ENCODE measurements around the gene CNR1.

Gene CNR1

GRCh38 chr6:88183471-88183870 lies 17.3 kb upstream of the CNR1 start (continued):
- TF ChIP-seq PATZ1 (CRISPR knock-in tag; IDR thresholded peaks at IDR 0.05; ENCODE audit: borderline replicate concordance), result no peak

GRCh38 chr6:88179692-88180091 lies 13.5 kb upstream of the CNR1 start:
- ATAC-seq, result no peak
- no peak for TF ChIP-seq ISL1 (CRISPR knock-in tag; IDR thresholded peaks at IDR 0.05)
- TF ChIP-seq BACH2 (CRISPR knock-in tag; IDR thresholded peaks at IDR 0.05; ENCODE audit: borderline replicate concordance), result no peak
- TF ChIP-seq GLIS3 (CRISPR knock-in tag; IDR thresholded peaks at IDR 0.05), result no peak
- TF ChIP-seq CREB5 (CRISPR knock-in tag; IDR thresholded peaks at IDR 0.05; ENCODE audit: low read depth), result no peak
- no peak for TF ChIP-seq PPARA (CRISPR knock-in tag; IDR thresholded peaks at IDR 0.05; ENCODE audit: borderline replicate concordance)
- no peak for TF ChIP-seq ZNF8 (CRISPR knock-in tag; IDR thresholded peaks at IDR 0.05)

GRCh38 chr6:88177961-88178464 lies 11.9 kb upstream of the CNR1 start:
- ATAC-seq, result no peak

GRCh38 chr6:88174906-88175305 lies 8.8 kb upstream of the CNR1 start:
- ATAC-seq, result no peak
- TF ChIP-seq GLIS3 (CRISPR knock-in tag; IDR thresholded peaks at IDR 0.05) (no peak), CSDC2 (CRISPR knock-in tag; IDR thresholded peaks at IDR 0.05) (no peak), ARNTL (CRISPR knock-in tag; IDR thresholded peaks at IDR 0.05; ENCODE audit: borderline replicate concordance, low read depth) (no peak), ESRRG (CRISPR knock-in tag; IDR thresholded peaks at IDR 0.05) (no peak), POU6F1 (CRISPR knock-in tag; IDR thresholded peaks at IDR 0.05; ENCODE audit: borderline replicate concordance, low read depth) (no peak), ZNF8 (CRISPR knock-in tag; IDR thresholded peaks at IDR 0.05) (no peak), TOX (CRISPR knock-in tag; IDR thresholded peaks at IDR 0.05; ENCODE audit: borderline replicate concordance) (no peak), ZNF565 (CRISPR knock-in tag; conservative IDR thresholded peaks at IDR 0.05; ENCODE audit: low read depth) (no peak), ZC3H10 (CRISPR knock-in tag; IDR thresholded peaks at IDR 0.05) (no peak)
- TF ChIP-seq, protein P1, sequence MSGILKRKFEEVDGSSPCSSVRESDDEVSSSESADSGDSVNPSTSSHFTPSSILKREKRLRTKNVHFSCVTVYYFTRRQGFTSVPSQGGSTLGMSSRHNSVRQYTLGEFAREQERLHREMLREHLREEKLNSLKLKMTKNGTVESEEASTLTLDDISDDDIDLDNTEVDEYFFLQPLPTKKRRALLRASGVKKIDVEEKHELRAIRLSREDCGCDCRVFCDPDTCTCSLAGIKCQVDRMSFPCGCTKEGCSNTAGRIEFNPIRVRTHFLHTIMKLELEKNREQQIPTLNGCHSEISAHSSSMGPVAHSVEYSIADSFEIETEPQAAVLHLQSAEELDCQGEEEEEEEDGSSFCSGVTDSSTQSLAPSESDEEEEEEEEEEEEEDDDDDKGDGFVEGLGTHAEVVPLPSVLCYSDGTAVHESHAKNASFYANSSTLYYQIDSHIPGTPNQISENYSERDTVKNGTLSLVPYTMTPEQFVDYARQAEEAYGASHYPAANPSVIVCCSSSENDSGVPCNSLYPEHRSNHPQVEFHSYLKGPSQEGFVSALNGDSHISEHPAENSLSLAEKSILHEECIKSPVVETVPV (CRISPR knock-in tag; IDR thresholded peaks at IDR 0.05), result no peak
- TF ChIP-seq, protein P2, sequence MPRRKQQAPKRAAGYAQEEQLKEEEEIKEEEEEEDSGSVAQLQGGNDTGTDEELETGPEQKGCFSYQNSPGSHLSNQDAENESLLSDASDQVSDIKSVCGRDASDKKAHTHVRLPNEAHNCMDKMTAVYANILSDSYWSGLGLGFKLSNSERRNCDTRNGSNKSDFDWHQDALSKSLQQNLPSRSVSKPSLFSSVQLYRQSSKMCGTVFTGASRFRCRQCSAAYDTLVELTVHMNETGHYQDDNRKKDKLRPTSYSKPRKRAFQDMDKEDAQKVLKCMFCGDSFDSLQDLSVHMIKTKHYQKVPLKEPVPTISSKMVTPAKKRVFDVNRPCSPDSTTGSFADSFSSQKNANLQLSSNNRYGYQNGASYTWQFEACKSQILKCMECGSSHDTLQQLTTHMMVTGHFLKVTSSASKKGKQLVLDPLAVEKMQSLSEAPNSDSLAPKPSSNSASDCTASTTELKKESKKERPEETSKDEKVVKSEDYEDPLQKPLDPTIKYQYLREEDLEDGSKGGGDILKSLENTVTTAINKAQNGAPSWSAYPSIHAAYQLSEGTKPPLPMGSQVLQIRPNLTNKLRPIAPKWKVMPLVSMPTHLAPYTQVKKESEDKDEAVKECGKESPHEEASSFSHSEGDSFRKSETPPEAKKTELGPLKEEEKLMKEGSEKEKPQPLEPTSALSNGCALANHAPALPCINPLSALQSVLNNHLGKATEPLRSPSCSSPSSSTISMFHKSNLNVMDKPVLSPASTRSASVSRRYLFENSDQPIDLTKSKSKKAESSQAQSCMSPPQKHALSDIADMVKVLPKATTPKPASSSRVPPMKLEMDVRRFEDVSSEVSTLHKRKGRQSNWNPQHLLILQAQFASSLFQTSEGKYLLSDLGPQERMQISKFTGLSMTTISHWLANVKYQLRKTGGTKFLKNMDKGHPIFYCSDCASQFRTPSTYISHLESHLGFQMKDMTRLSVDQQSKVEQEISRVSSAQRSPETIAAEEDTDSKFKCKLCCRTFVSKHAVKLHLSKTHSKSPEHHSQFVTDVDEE (CRISPR knock-in tag; IDR thresholded peaks at IDR 0.05), result no peak

More at GRCh38 chr6:88177961-88178464, 11.9 kb upstream of the CNR1 start:
- TF ChIP-seq POU6F1 (CRISPR knock-in tag; IDR thresholded peaks at IDR 0.05; ENCODE audit: borderline replicate concordance, low read depth), result no peak

All from SK-N-SH treated with all-trans-retinoic acid at 6 μM for 48 hours (cell line).